Activated naive CD4-positive, alpha-beta T cell treated with anti-CD3 and anti-CD28 coated beads, Interleukin-2, amount 50 U/mL, for 24 hours (primary cell): ENCODE results near the gene C19orf25.
"Not testable (repeated sequence)": the region's sequence is repeated elsewhere in the genome, so short reads cannot be mapped to it uniquely, and the experiment has no call there.

ENCODE experiments used
- H3K27ac Mint-ChIP-seq: one replicate; pipeline ENCODE4 v1.8.0; 2021; ENCODE audit warnings: mild to moderate bottlenecking, mixed read lengths
- H3K27me3 Mint-ChIP-seq: one replicate; pipeline ENCODE4 v1.8.0; 2021; ENCODE audit warnings: mixed read lengths
- H3K36me3 Mint-ChIP-seq: one replicate; pipeline ENCODE4 v1.8.0; 2021; ENCODE audit warnings: mixed read lengths
- H3K4me1 Mint-ChIP-seq: one replicate; pipeline ENCODE4 v1.8.0; 2021; ENCODE audit warnings: mixed read lengths
- H3K4me3 Mint-ChIP-seq: one replicate; pipeline ENCODE4 v1.8.0; 2021; ENCODE audit warnings: mild to moderate bottlenecking, mixed read lengths
- H3K9me3 Mint-ChIP-seq: one replicate; pipeline ENCODE4 v1.8.0; 2021; ENCODE audit warnings: mixed read lengths

C19orf25 gene

GRCh38 chr19:1505012-1505411 is 26.0 kb upstream of the C19orf25 start:
- Mint-ChIP-seq H3K9me3 (no peaks in the 10 kb centered on the region), H3K27ac (no peak overlapping the region), H3K27me3 (no peaks in the 10 kb centered on the region), H3K36me3 (no peaks in the 10 kb centered on the region), H3K4me1 (peaks cover 20% of the 10 kb centered on the region), H3K4me3 (no peak overlapping the region)

GRCh38 chr19:1503925-1504773 is 25.1 kb upstream of the C19orf25 start:
- H3K4me1 Mint-ChIP-seq, result peaks cover 20% of the 10 kb centered on the region
- H3K27me3 Mint-ChIP-seq, result no peaks in the 10 kb centered on the region
- no peak overlapping the region for H3K27ac Mint-ChIP-seq
- no peak overlapping the region for H3K4me3 Mint-ChIP-seq
- no peaks in the 10 kb centered on the region for H3K9me3 Mint-ChIP-seq
- H3K36me3 Mint-ChIP-seq, result no peaks in the 10 kb centered on the region

- Mint-ChIP-seq H3K36me3 (no peaks in the 10 kb centered on the region), H3K4me3 (no peak overlapping the region), H3K4me1 (peaks cover 16% of the 10 kb centered on the region), H3K27ac (no peak overlapping the region), H3K27me3 (no peaks in the 10 kb centered on the region), H3K9me3 (no peaks in the 10 kb centered on the region)
These were observed 24.3 kb upstream of the C19orf25 start for GRCh38 chr19:1503089-1503924.

GRCh38 chr19:1502433-1503088 is 23.5 kb upstream of the C19orf25 start:
- Mint-ChIP-seq H3K4me3 (peak overlapping the region; percentile 15), H3K4me1 (peaks cover 12% of the 10 kb centered on the region), H3K36me3 (no peaks in the 10 kb centered on the region), H3K27ac (no peak overlapping the region), H3K9me3 (no peaks in the 10 kb centered on the region), H3K27me3 (no peaks in the 10 kb centered on the region)

- no peaks in the 10 kb centered on the region for H3K9me3 Mint-ChIP-seq
- H3K36me3 Mint-ChIP-seq, result no peaks in the 10 kb centered on the region
- no peak overlapping the region for H3K4me3 Mint-ChIP-seq
- no peak overlapping the region for H3K27ac Mint-ChIP-seq
- H3K27me3 Mint-ChIP-seq, result no peaks in the 10 kb centered on the region
- peaks cover 10% of the 10 kb centered on the region for H3K4me1 Mint-ChIP-seq
These were observed 22.2 kb upstream of the C19orf25 start for GRCh38 chr19:1501200-1501595.

GRCh38 chr19:1499231-1499630 is 20.2 kb upstream of the C19orf25 start:
- H3K27ac Mint-ChIP-seq, H3K4me3 Mint-ChIP-seq, H3K9me3 Mint-ChIP-seq, H3K27me3 Mint-ChIP-seq, H3K36me3 Mint-ChIP-seq, H3K4me1 Mint-ChIP-seq: not testable (repeated sequence)

GRCh38 chr19:1497578-1498235 is 18.7 kb upstream of the C19orf25 start:
- no peak overlapping the region for H3K4me3 Mint-ChIP-seq
- no peak overlapping the region for H3K27ac Mint-ChIP-seq
- no peaks in the 10 kb centered on the region for H3K36me3 Mint-ChIP-seq

GRCh38 chr19:1496714-1497577 is 17.9 kb upstream of the C19orf25 start:
- Mint-ChIP-seq H3K27me3 (no peaks in the 10 kb centered on the region), H3K36me3 (no peaks in the 10 kb centered on the region), H3K4me3 (no peak overlapping the region), H3K9me3 (no peaks in the 10 kb centered on the region), H3K27ac (no peak overlapping the region), H3K4me1 (peaks cover 2% of the 10 kb centered on the region)

More at GRCh38 chr19:1497578-1498235, 18.7 kb upstream of the C19orf25 start:
- H3K4me1 Mint-ChIP-seq, result peaks cover 2% of the 10 kb centered on the region
- H3K9me3 Mint-ChIP-seq, result no peaks in the 10 kb centered on the region
- no peaks in the 10 kb centered on the region for H3K27me3 Mint-ChIP-seq

GRCh38 chr19:1495799-1496713 is 17.0 kb upstream of the C19orf25 start:
- Mint-ChIP-seq H3K27ac (no peak overlapping the region), H3K27me3 (no peaks in the 10 kb centered on the region), H3K4me3 (no peak overlapping the region), H3K9me3 (no peaks in the 10 kb centered on the region), H3K36me3 (no peaks in the 10 kb centered on the region), H3K4me1 (peaks cover 7% of the 10 kb centered on the region)

- Mint-ChIP-seq H3K27me3 (no peaks in the 10 kb centered on the region), H3K4me1 (peaks cover 11% of the 10 kb centered on the region), H3K36me3 (no peaks in the 10 kb centered on the region), H3K9me3 (no peaks in the 10 kb centered on the region), H3K27ac (no peak overlapping the region), H3K4me3 (no peak overlapping the region)
These were observed 16.2 kb upstream of the C19orf25 start for GRCh38 chr19:1495051-1495798.

- Mint-ChIP-seq H3K4me1 (peaks cover 16% of the 10 kb centered on the region), H3K27me3 (no peaks in the 10 kb centered on the region), H3K4me3 (no peak overlapping the region), H3K9me3 (no peaks in the 10 kb centered on the region), H3K27ac (no peak overlapping the region), H3K36me3 (no peaks in the 10 kb centered on the region)
These were observed 15.2 kb upstream of the C19orf25 start for GRCh38 chr19:1494115-1494815.

GRCh38 chr19:1492474-1493006 is 13.5 kb upstream of the C19orf25 start:
- Mint-ChIP-seq H3K9me3 (no peaks in the 10 kb centered on the region), H3K4me3 (peak overlapping the region; percentile 83), H3K27me3 (no peaks in the 10 kb centered on the region), H3K4me1 (peaks cover 16% of the 10 kb centered on the region), H3K36me3 (no peaks in the 10 kb centered on the region), H3K27ac (no peak overlapping the region)

- Mint-ChIP-seq H3K36me3 (no peaks in the 10 kb centered on the region), H3K4me1 (peaks cover 16% of the 10 kb centered on the region), H3K9me3 (no peaks in the 10 kb centered on the region), H3K4me3 (peak overlapping the region; percentile 83), H3K27ac (peak overlapping the region; percentile 30), H3K27me3 (no peaks in the 10 kb centered on the region)
These were observed 12.8 kb upstream of the C19orf25 start for GRCh38 chr19:1491849-1492170.
